Measurements from ENCODE around the gene POLE. TPM values are rescaled to one million over a fixed set of nuclear protein-coding genes. Genes with fewer than 3 reads are reported as not detected.

The POLE gene
- total RNA-seq, 1 experiment from 2014 or later: 96.1 TPM

GRCh38 chr12:132638541-132639408, 48.4 kb downstream of the POLE start:
- H3K4me3 ChIP-seq (ENCODE audit: low read length): no peak overlapping the region
- POLR2A ChIA-PET (ENCODE audit: unreplicated experiment): no interaction called here
- no peaks in the 10 kb centered on the region for H4K20me1 ChIP-seq (ENCODE audit: low read length)
- DNase-seq (peak; percentile 63), ATAC-seq (peak; percentile 90)
- H3F3A ChIP-seq (ENCODE audit: low read length, unreplicated experiment): no peaks in the 10 kb centered on the region
- no peak overlapping the region for H2AFZ ChIP-seq (ENCODE audit: low read length)
- intact Hi-C loops (cut with micrococcal nuclease): loop anchor here (1.0 kb wide), 1 partner anchor 38 kb away; no protein-coding TSS in a partner anchor
- H3K27ac ChIP-seq (ENCODE audit: low read length): no peak overlapping the region
- H3K9me2 ChIP-seq (replicated peaks; ENCODE audit: low read length): no peaks in the 10 kb centered on the region
- no peak overlapping the region for H3K9ac ChIP-seq (ENCODE audit: low read length)
- H3K36me3 ChIP-seq (ENCODE audit: low read depth, low read length): peaks cover 48% of the 10 kb centered on the region
- CTCF ChIA-PET: interaction anchor here (0.6 to 0.7 kb wide), 4 partner anchors 11 to 380 kb away, joined by 3 to 4 read pairs (median 3); no protein-coding TSS in a partner anchor
- H3K27me3 ChIP-seq (ENCODE audit: low read length): no peaks in the 10 kb centered on the region
- no peaks in the 10 kb centered on the region for H3K9me3 ChIP-seq (ENCODE audit: low read length)
- no peak overlapping the region for H3K4me2 ChIP-seq (ENCODE audit: low read length)
- TF ChIP-seq CTCF (conservative IDR thresholded peaks at IDR 0.05; ENCODE audit: low read depth, low read length): peak; percentile 93
- TF ChIP-seq EZH2 (IDR thresholded peaks at IDR 0.05; ENCODE audit: low read length, unreplicated experiment): no peak
- TF ChIP-seq EZH2phosphoT487 (IDR thresholded peaks at IDR 0.05; ENCODE audit: borderline replicate concordance, low read length): no peak
- no TSS peak for BruUV-seq (replicated peaks)
- no peaks in the 10 kb centered on the region for H3K4me1 ChIP-seq (ENCODE audit: insufficient read depth, low read length)
- H3K79me2 ChIP-seq (ENCODE audit: low read length): no peaks in the 10 kb centered on the region

- TF ChIP-seq EZH2 (IDR thresholded peaks at IDR 0.05; ENCODE audit: low read length, unreplicated experiment) (no peak), EZH2phosphoT487 (IDR thresholded peaks at IDR 0.05; ENCODE audit: borderline replicate concordance, low read length) (no peak), CTCF (conservative IDR thresholded peaks at IDR 0.05; ENCODE audit: low read depth, low read length) (no peak)
- Histone ChIP-seq H3K9me3 (ENCODE audit: low read length) (no peaks in the 10 kb centered on the region), H2AFZ (ENCODE audit: low read length) (no peak overlapping the region), H3K9ac (ENCODE audit: low read length) (no peak overlapping the region), H3K9me2 (replicated peaks; ENCODE audit: low read length) (no peaks in the 10 kb centered on the region), H4K20me1 (ENCODE audit: low read length) (no peaks in the 10 kb centered on the region), H3F3A (ENCODE audit: low read length, unreplicated experiment) (no peaks in the 10 kb centered on the region), H3K27ac (ENCODE audit: low read length) (no peak overlapping the region), H3K4me3 (ENCODE audit: low read length) (no peak overlapping the region), H3K27me3 (ENCODE audit: low read length) (no peaks in the 10 kb centered on the region), H3K4me1 (ENCODE audit: insufficient read depth, low read length) (no peaks in the 10 kb centered on the region), H3K4me2 (ENCODE audit: low read length) (no peak overlapping the region), H3K36me3 (ENCODE audit: low read depth, low read length) (peaks cover 41% of the 10 kb centered on the region), H3K79me2 (ENCODE audit: low read length) (no peaks in the 10 kb centered on the region)
- POLR2A ChIA-PET (ENCODE audit: unreplicated experiment): no interaction called here
- CTCF ChIA-PET: no interaction called here
- DNase-seq (no peak), ATAC-seq (no peak)
- intact Hi-C loops (cut with micrococcal nuclease): loop anchor here (1.0 kb wide), 1 partner anchor 38 kb away; no protein-coding TSS in a partner anchor
- no TSS peak for BruUV-seq (replicated peaks)
Observed at GRCh38 chr12:132637811-132638210, 49.3 kb downstream of the POLE start.
